HL-60 (cell line): Measurements from ENCODE around the gene MOCOS.

Experiments used
- CTCF ChIP-seq: IDR thresholded peaks from one replicate; pipeline ENCODE4 v1.5.1; 2011; ENCODE audit warnings: low read length, control low read depth, inconsistent platforms; ENCODE audit not compliant: insufficient read depth
- GABPA ChIP-seq: IDR thresholded peaks from 2 replicates; pipeline ENCODE4 v1.6.1; 2012; ENCODE audit warnings: low read depth
- REST ChIP-seq: IDR thresholded peaks from 2 replicates; pipeline ENCODE4 v1.6.1; 2012; ENCODE audit warnings: low read depth; ENCODE audit not compliant: insufficient replicate concordance

GRCh38 chr18:36191286-36191685 lies 4.0 kb downstream of the MOCOS start:
- TF ChIP-seq CTCF (no peak), REST (no peak), GABPA (no peak)
